HEK293 (cell line): ENCODE data around the gene B4GALT5.
A peak's percentile ranks its signal among the peaks of the same experiment; 100 is the strongest.

Experiments used
- CTCF ChIA-PET: fragments of 350-600 bp; formaldehyde crosslinking; extraction: SDS; loops from one replicate; lab custom pipeline; 2021; ENCODE audit warnings: antibody characterized with exemption; lab: Yijun Ruan, JAX
- POLR2A ChIA-PET: fragments of 300-600 bp; formaldehyde crosslinking; extraction: SDS; loops from one replicate; lab custom pipeline; 2020; ENCODE audit warnings: antibody characterized with exemption, inconsistent platforms; lab: Yijun Ruan, JAX
- H3K27ac ChIP-seq: fragments of 200-500 bp; sonication (Bioruptor generic); 2 replicates; pipeline ENCODE4 v1.5.1; 2014; ENCODE audit warnings: low read depth, low read length, control low read depth, inconsistent platforms; ENCODE audit errors: extremely low read depth
- H3K36me3 ChIP-seq, 2 experiments: fragments of 200-500 bp in 1 of 2; sonication (Bioruptor generic) in 1 of 2; 1 replicate in 1 of 2; 2 replicates in 1 of 2; pipeline ENCODE4 v1.5.1; 2014 to 2017; ENCODE audit warnings: inconsistent platforms in 2 of 2, low read length in 2 of 2; ENCODE audit not compliant: control insufficient read depth in 2 of 2, insufficient read depth in 1 of 2
- H3K4me1 ChIP-seq: fragments of 200-500 bp; sonication (Bioruptor generic); 2 replicates; pipeline ENCODE4 v1.5.1; 2014; ENCODE audit warnings: mild to moderate bottlenecking, low read length, inconsistent platforms; ENCODE audit not compliant: control insufficient read depth, insufficient read depth
- H3K4me3 ChIP-seq: 2 replicates; pipeline ENCODE4 v1.5.1; 2011; ENCODE audit warnings: low read depth, mild to moderate bottlenecking, control low read depth, low read length, moderate library complexity
- H3K9me3 ChIP-seq: fragments of 200-500 bp; sonication (Bioruptor generic); 2 replicates; pipeline ENCODE4 v1.5.1; 2014; ENCODE audit warnings: low read depth, low read length, inconsistent platforms; ENCODE audit not compliant: control insufficient read depth, insufficient read depth
- BCL11A ChIP-seq: fragments of 450-650 bp; formaldehyde crosslinking; IDR thresholded peaks from 2 replicates; pipeline ENCODE4 v1.5.1; 2016; ENCODE audit warnings: low read depth, missing biosample characterization, missing genetic modification characterization
- GFI1B ChIP-seq: fragments of 450-650 bp; formaldehyde crosslinking; IDR thresholded peaks from 2 replicates; pipeline ENCODE4 v1.5.1; 2016; ENCODE audit warnings: missing biosample characterization, missing genetic modification characterization
- KLF1 ChIP-seq: fragments of 450-650 bp; formaldehyde crosslinking; IDR thresholded peaks from 2 replicates; pipeline ENCODE4 v1.5.1; 2016; ENCODE audit warnings: missing biosample characterization, missing genetic modification characterization
- KLF8 ChIP-seq: fragments of 450-650 bp; formaldehyde crosslinking; IDR thresholded peaks from 2 replicates; pipeline ENCODE4 v1.5.1; 2016; ENCODE audit warnings: missing biosample characterization, missing genetic modification characterization
- KLF9 ChIP-seq: fragments of 450-650 bp; formaldehyde crosslinking; IDR thresholded peaks from 2 replicates; pipeline ENCODE4 v1.5.1; 2016; ENCODE audit warnings: missing biosample characterization, missing genetic modification characterization, low read depth
- PRDM1 ChIP-seq: fragments of 450-650 bp; formaldehyde crosslinking; IDR thresholded peaks from 2 replicates; pipeline ENCODE4; 2016; ENCODE audit warnings: missing biosample characterization, missing genetic modification characterization
- WT1 ChIP-seq: fragments of 450-650 bp; formaldehyde crosslinking; IDR thresholded peaks from 2 replicates; pipeline ENCODE4 v1.5.1; 2016; ENCODE audit warnings: missing biosample characterization, missing genetic modification characterization
- ZNF132 ChIP-seq: fragments of 450-650 bp; formaldehyde crosslinking; IDR thresholded peaks from 2 replicates; pipeline ENCODE4 v1.5.1; 2017; ENCODE audit warnings: missing biosample characterization, missing genetic modification characterization, borderline replicate concordance
- ZNF140 ChIP-seq: fragments of 450-650 bp; formaldehyde crosslinking; IDR thresholded peaks from 2 replicates; pipeline ENCODE4 v1.5.1; 2016; ENCODE audit warnings: missing biosample characterization, missing genetic modification characterization
- ZNF184 ChIP-seq: fragments of 450-650 bp; IDR thresholded peaks from 2 replicates; pipeline ENCODE4 v1.5.1; 2018; ENCODE audit warnings: missing biosample characterization, mild to moderate bottlenecking, missing genetic modification characterization
- ZNF223 ChIP-seq: fragments of 450-650 bp; formaldehyde crosslinking; IDR thresholded peaks from 2 replicates; pipeline ENCODE4 v1.5.1; 2016; ENCODE audit warnings: missing biosample characterization, missing genetic modification characterization
- ZNF350 ChIP-seq: fragments of 450-650 bp; formaldehyde crosslinking; IDR thresholded peaks from 2 replicates; pipeline ENCODE4 v1.5.0; 2017; ENCODE audit warnings: missing biosample characterization, mild to moderate bottlenecking, missing genetic modification characterization
- ZNF416 ChIP-seq: fragments of 450-650 bp; formaldehyde crosslinking; IDR thresholded peaks from 2 replicates; pipeline ENCODE4 v1.5.1; 2016; ENCODE audit warnings: missing biosample characterization, missing genetic modification characterization
- ZNF423 ChIP-seq: fragments of 450-650 bp; formaldehyde crosslinking; IDR thresholded peaks from 2 replicates; pipeline ENCODE4 v1.5.1; 2016; ENCODE audit warnings: missing biosample characterization, missing genetic modification characterization
- ZNF560 ChIP-seq: fragments of 450-650 bp; formaldehyde crosslinking; IDR thresholded peaks from 2 replicates; pipeline ENCODE4 v1.5.1; 2017; ENCODE audit warnings: missing biosample characterization, missing genetic modification characterization, borderline replicate concordance
- ZNF596 ChIP-seq: fragments of 450-650 bp; IDR thresholded peaks from 2 replicates; pipeline ENCODE4 v1.5.0; 2018; ENCODE audit warnings: missing biosample characterization, mild to moderate bottlenecking, missing genetic modification characterization, moderate library complexity
- ZNF610 ChIP-seq: fragments of 450-650 bp; formaldehyde crosslinking; IDR thresholded peaks from 2 replicates; pipeline ENCODE4 v1.5.1; 2016; ENCODE audit warnings: missing biosample characterization, missing genetic modification characterization, borderline replicate concordance
- ZNF76 ChIP-seq: fragments of 450-650 bp; formaldehyde crosslinking; IDR thresholded peaks from 2 replicates; pipeline ENCODE4; 2016; ENCODE audit warnings: low read depth, missing biosample characterization, missing genetic modification characterization, borderline replicate concordance
- TF ChIP-seq, protein P1 (sequence below): fragments of 450-650 bp; formaldehyde crosslinking; IDR thresholded peaks from 2 replicates; pipeline ENCODE4 v1.5.1; 2016; ENCODE audit warnings: missing biosample characterization, missing genetic modification characterization
- TF ChIP-seq, protein P2 (sequence below): fragments of 450-650 bp; formaldehyde crosslinking; IDR thresholded peaks from 2 replicates; pipeline ENCODE4; 2016; ENCODE audit warnings: missing biosample characterization, missing genetic modification characterization
- TF ChIP-seq, protein P3 (sequence below): fragments of 450-650 bp; formaldehyde crosslinking; optimal IDR thresholded peaks from 2 replicates; pipeline ENCODE3; 2016; ENCODE audit warnings: missing biosample characterization, mild to moderate bottlenecking, missing genetic modification characterization
- TF ChIP-seq, protein P4 (sequence below): fragments of 450-650 bp; formaldehyde crosslinking; IDR thresholded peaks from 2 replicates; pipeline ENCODE4 v1.5.1; 2016; ENCODE audit warnings: missing biosample characterization, missing genetic modification characterization, borderline replicate concordance

B4GALT5 gene

DNA sequence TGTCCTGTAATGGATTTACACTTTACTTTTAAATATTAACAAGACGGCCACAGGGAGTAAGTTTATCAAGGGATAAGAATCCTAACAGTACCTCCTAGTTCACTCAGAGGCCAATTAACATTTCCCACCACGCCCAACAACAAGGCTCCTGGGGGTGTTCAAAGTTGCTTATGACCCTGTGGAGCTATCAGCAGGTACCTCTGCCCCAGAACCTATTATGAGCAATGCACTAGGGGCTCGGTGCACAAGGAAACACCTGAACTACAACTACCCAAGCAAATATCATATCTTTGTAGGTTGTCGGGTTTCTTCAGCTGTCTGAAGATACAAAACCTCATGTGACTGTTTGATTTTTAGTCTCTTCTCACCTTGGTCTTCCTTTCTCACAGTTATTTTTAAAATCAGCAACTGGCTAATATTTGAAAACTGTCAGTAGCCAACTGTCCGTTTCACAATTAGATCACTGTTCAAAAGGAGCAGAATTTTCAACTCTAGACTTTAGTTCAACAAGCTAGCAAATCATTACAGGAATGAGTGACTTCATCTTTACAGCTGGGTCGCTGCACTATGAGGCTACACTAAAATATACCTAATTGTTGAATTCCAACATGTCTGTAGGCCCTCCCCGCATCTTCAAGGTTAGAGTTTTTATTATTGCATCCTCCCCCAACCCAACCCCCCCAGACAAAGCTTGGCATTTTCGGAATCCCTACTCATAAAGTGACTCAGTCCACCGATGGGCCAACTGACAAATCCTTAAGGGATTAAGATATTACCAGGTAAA, 38.1 kb downstream of the B4GALT5 start (continued):
- TF ChIP-seq, protein P1, sequence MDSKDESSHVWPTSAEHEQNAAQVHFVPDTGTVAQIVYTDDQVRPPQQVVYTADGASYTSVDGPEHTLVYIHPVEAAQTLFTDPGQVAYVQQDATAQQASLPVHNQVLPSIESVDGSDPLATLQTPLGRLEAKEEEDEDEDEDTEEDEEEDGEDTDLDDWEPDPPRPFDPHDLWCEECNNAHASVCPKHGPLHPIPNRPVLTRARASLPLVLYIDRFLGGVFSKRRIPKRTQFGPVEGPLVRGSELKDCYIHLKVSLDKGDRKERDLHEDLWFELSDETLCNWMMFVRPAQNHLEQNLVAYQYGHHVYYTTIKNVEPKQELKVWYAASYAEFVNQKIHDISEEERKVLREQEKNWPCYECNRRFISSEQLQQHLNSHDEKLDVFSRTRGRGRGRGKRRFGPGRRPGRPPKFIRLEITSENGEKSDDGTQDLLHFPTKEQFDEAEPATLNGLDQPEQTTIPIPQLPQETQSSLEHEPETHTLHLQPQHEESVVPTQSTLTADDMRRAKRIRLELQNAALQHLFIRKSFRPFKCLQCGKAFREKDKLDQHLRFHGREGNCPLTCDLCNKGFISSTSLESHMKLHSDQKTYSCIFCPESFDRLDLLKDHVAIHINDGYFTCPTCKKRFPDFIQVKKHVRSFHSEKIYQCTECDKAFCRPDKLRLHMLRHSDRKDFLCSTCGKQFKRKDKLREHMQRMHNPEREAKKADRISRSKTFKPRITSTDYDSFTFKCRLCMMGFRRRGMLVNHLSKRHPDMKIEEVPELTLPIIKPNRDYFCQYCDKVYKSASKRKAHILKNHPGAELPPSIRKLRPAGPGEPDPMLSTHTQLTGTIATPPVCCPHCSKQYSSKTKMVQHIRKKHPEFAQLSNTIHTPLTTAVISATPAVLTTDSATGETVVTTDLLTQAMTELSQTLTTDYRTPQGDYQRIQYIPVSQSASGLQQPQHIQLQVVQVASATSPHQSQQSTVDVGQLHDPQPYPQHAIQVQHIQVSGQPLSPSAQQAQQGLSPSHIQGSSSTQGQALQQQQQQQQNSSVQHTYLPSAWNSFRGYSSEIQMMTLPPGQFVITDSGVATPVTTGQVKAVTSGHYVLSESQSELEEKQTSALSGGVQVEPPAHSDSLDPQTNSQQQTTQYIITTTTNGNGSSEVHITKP (tag by site-specific recombination), result peak; percentile 33; the same call in 1 of the 2 replicates

DNA sequence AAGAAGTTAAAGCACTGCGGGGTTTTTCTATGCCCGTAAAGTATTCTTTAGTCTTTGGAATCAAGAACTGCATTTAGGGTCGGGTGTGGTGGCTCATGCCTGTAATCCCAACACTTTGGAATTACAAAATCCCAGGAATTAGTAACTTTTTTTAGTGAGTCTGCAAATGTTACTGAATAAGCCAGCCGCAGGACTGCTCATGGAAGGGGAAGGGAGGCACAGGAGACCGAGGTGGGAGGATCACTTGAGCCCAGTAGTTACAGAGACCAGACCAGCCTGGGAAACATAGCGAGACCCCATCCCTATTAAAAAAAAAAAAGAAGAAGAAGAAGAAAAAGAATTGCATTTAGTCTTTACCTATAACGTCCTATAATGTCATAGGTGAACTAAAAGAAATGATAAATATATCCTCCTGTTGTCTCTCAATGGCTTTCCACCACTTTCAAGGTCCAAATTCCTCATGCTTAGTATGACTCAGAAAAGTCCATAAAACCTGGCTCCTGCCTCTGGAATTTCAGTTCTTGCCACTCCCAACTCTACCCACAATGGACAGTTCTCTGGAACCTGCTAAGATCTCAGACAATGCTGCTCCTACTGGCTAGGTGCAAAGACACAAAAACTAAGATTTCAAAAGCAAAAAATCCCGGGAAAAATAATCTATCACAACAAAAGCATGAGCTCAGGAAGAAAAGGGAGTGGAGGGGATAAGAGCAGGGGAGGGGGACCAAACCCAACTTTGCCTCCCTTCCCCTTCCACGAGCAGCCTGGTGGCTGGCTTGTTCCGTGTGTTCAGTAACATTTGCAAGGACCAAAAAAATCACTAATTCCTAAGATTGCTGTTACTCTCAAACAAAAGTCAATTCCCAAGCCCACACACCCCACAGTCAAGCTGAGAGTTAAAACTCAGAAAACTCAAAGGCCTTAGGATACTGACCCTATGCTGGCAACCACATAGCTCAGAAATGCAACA, 39.0 kb downstream of the B4GALT5 start:
- Histone ChIP-seq H3K4me3 (no peak overlapping the region), H3K4me1 (peaks cover 18% of the 10 kb centered on the region), H3K36me3 (no peaks in the 10 kb centered on the region), H3K27ac (no peak overlapping the region), H3K9me3 (no peaks in the 10 kb centered on the region)
- ChIA-PET CTCF (no interaction called here), POLR2A (no interaction called here)
- TF ChIP-seq KLF8 (tag by site-specific recombination) (no peak), ZNF560 (tag by site-specific recombination) (no peak), ZNF423 (tag by site-specific recombination) (no peak), KLF1 (no peak), KLF9 (no peak), ZNF610 (tag by site-specific recombination) (no peak), BCL11A (tag by site-specific recombination) (no peak), GFI1B (tag by site-specific recombination) (no peak), WT1 (tag by site-specific recombination) (peak; percentile 50), ZNF350 (tag by site-specific recombination) (no peak), ZNF132 (tag by site-specific recombination) (no peak), ZNF223 (tag by site-specific recombination) (no peak), ZNF76 (no peak), PRDM1 (tag by site-specific recombination) (peak; percentile 75), ZNF184 (tag by site-specific recombination) (no peak), ZNF416 (no peak), ZNF140 (no peak), ZNF596 (tag by site-specific recombination) (no peak)
- TF ChIP-seq, protein P2, sequence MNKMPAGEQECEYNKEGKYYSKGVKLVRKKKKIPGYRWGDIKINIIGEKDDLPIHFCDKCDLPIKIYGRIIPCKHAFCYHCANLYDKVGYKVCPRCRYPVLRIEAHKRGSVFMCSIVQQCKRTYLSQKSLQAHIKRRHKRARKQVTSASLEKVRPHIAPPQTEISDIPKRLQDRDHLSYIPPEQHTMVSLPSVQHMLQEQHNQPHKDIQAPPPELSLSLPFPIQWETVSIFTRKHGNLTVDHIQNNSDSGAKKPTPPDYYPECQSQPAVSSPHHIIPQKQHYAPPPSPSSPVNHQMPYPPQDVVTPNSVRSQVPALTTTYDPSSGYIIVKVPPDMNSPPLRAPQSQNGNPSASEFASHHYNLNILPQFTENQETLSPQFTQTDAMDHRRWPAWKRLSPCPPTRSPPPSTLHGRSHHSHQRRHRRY (tag by site-specific recombination), result no peak
- TF ChIP-seq, protein P3, sequence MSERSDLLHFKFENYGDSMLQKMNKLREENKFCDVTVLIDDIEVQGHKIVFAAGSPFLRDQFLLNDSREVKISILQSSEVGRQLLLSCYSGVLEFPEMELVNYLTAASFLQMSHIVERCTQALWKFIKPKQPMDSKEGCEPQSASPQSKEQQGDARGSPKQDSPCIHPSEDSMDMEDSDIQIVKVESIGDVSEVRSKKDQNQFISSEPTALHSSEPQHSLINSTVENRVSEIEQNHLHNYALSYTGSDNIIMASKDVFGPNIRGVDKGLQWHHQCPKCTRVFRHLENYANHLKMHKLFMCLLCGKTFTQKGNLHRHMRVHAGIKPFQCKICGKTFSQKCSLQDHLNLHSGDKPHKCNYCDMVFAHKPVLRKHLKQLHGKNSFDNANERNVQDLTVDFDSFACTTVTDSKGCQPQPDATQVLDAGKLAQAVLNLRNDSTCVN, result no peak
- TF ChIP-seq, protein P4, sequence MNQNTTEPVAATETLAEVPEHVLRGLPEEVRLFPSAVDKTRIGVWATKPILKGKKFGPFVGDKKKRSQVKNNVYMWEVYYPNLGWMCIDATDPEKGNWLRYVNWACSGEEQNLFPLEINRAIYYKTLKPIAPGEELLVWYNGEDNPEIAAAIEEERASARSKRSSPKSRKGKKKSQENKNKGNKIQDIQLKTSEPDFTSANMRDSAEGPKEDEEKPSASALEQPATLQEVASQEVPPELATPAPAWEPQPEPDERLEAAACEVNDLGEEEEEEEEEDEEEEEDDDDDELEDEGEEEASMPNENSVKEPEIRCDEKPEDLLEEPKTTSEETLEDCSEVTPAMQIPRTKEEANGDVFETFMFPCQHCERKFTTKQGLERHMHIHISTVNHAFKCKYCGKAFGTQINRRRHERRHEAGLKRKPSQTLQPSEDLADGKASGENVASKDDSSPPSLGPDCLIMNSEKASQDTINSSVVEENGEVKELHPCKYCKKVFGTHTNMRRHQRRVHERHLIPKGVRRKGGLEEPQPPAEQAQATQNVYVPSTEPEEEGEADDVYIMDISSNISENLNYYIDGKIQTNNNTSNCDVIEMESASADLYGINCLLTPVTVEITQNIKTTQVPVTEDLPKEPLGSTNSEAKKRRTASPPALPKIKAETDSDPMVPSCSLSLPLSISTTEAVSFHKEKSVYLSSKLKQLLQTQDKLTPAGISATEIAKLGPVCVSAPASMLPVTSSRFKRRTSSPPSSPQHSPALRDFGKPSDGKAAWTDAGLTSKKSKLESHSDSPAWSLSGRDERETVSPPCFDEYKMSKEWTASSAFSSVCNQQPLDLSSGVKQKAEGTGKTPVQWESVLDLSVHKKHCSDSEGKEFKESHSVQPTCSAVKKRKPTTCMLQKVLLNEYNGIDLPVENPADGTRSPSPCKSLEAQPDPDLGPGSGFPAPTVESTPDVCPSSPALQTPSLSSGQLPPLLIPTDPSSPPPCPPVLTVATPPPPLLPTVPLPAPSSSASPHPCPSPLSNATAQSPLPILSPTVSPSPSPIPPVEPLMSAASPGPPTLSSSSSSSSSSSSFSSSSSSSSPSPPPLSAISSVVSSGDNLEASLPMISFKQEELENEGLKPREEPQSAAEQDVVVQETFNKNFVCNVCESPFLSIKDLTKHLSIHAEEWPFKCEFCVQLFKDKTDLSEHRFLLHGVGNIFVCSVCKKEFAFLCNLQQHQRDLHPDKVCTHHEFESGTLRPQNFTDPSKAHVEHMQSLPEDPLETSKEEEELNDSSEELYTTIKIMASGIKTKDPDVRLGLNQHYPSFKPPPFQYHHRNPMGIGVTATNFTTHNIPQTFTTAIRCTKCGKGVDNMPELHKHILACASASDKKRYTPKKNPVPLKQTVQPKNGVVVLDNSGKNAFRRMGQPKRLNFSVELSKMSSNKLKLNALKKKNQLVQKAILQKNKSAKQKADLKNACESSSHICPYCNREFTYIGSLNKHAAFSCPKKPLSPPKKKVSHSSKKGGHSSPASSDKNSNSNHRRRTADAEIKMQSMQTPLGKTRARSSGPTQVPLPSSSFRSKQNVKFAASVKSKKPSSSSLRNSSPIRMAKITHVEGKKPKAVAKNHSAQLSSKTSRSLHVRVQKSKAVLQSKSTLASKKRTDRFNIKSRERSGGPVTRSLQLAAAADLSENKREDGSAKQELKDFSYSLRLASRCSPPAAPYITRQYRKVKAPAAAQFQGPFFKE (tag by site-specific recombination), result no peak
